IPS-NIHi11 (cell line): Measurements from ENCODE around the gene RAPGEF6.
"Not testable (repeated sequence)": the region's sequence is repeated elsewhere in the genome, so short reads cannot be mapped to it uniquely, and the experiment has no call there.

Experiments used
- DNase-seq: peaks from one replicate; pipeline ENCODE4 v3.0.0; 2012; ENCODE audit warnings: mixed read lengths, low spot score

RAPGEF6 gene, protein sequence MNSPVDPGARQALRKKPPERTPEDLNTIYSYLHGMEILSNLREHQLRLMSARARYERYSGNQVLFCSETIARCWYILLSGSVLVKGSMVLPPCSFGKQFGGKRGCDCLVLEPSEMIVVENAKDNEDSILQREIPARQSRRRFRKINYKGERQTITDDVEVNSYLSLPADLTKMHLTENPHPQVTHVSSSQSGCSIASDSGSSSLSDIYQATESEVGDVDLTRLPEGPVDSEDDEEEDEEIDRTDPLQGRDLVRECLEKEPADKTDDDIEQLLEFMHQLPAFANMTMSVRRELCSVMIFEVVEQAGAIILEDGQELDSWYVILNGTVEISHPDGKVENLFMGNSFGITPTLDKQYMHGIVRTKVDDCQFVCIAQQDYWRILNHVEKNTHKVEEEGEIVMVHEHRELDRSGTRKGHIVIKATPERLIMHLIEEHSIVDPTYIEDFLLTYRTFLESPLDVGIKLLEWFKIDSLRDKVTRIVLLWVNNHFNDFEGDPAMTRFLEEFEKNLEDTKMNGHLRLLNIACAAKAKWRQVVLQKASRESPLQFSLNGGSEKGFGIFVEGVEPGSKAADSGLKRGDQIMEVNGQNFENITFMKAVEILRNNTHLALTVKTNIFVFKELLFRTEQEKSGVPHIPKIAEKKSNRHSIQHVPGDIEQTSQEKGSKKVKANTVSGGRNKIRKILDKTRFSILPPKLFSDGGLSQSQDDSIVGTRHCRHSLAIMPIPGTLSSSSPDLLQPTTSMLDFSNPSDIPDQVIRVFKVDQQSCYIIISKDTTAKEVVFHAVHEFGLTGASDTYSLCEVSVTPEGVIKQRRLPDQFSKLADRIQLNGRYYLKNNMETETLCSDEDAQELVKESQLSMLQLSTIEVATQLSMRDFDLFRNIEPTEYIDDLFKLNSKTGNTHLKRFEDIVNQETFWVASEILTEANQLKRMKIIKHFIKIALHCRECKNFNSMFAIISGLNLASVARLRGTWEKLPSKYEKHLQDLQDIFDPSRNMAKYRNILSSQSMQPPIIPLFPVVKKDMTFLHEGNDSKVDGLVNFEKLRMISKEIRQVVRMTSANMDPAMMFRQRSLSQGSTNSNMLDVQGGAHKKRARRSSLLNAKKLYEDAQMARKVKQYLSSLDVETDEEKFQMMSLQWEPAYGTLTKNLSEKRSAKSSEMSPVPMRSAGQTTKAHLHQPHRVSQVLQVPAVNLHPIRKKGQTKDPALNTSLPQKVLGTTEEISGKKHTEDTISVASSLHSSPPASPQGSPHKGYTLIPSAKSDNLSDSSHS (N-terminal part only)

DNA sequence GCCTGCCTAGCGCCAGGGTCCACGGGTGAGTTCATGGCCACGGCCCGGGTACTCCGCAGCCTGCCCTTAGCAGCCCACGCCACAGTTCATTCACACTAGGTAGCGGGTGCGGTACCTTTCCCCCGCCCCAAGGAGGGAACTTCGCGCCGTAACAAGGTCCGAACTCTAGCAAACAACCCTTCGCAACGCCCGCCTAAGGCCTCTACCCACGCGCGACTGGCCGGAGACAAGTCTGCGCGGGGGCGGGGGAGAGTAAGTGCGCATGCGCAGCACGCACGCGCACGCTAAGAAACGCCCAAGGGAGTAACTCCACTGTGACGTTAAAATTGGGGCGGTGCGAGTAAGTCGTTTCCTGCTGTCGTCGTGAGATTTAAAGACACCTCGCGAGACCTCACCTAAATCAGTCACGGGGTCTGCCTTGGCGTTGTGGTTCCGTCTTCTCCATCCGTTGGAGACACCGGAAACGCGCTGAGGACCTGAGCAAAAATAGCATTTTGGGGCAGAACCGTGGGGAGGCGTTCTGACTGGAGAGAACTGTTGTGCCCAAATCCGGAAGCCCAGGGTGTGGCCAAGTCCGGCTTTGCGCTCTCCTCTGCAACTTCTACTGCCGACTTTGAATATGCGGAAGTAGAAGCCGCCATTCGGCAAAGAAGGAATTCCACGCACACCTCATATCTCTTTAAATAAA, at the start of gene RAPGEF6:
Gene RAPGEF6 (minus strand): TSS at position 234 of the 688 bp plus-strand sequence. CDS start 199 bp downstream, at position 35.
- DNase-seq = peak; percentile 89

- DNase-seq = no peak
Observed at GRCh38 chr5:131684595-131684994, 49.6 kb upstream of the RAPGEF6 start.

DNA sequence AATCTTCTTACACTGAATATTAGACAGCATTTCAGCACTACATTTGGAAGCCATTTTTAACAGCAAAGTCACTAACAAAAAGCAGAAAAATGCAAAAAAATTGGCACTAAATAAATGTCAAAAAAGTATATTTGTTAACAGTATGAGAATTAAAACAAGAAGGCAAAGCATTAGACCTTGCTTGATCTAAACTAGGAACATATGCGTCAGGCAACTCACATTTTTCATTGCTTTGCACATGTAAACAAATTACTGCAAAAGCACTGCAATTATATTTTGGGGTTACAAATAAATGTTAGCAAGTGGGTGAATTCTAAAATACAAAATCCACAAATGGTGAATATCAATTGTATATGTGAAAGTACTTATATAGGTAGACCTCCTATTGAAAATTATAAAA, 49.0 kb upstream of the RAPGEF6 start:
- DNase-seq = no peak

GRCh38 chr5:131682826-131683225, 47.8 kb upstream of the RAPGEF6 start:
- no peak for DNase-seq

- DNase-seq = no peak
Observed at GRCh38 chr5:131682175-131682574, 47.1 kb upstream of the RAPGEF6 start.

DNA sequence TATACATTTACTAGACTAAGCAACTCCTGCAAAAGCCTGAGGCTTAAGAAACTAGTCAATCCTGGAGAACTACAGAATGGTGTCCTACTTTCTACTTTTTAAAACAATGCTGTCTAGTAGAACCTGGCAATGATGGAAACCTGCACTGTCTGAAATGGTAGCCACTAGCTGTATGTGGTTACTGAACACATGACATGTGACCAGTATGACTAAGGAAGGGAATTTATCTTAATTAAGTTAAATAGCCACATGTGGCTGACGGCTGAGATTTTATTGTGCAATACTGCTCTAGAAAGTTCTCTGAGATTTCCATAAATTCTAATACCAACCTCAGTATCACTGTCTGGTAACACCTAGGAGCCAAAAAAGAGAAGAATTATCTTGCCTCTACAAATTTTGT, 44.9 kb upstream of the RAPGEF6 start:
- DNase-seq = no peak

DNA sequence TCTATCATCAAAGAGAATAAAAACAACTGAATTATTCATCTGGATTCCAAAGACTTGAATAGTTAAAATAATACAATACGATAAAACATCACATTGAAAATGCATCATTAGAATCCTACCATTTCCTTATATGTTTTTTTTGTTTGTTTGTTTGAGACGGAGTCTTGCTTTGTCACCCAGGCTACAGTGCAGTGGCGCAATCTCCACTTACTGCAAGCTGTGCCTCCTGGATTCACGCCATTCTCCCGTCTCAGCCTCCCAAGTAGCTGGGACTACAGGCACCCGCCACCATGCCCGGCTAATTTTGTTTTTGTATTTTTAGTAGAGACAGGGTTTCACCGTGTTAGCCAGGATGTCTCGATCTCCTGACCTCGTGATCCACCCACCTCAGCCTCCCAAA, 43.2 kb upstream of the RAPGEF6 start:
- not testable (repeated sequence) for DNase-seq

DNA sequence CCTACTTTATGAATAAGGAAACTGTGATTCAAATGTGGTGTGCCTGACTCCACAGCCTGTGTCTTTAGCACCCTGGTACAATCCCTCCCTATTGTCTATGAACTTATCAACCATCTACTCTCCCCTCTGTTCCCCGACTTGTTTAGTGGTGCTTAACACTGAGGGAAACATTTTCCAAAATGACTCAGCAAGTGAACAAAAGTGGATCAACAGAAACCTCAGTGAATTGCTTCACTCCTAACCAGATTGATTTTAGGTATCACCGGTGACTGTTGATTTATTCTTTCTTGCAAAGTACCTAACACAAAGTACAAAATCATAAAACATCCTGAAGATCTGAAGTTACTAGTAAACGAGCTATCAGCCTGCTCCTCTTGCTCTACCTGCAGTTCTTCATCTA, 42.1 kb upstream of the RAPGEF6 start:
- DNase-seq = no peak

- DNase-seq = no peak
Observed at GRCh38 chr5:131672776-131673175, 37.7 kb upstream of the RAPGEF6 start.

DNA sequence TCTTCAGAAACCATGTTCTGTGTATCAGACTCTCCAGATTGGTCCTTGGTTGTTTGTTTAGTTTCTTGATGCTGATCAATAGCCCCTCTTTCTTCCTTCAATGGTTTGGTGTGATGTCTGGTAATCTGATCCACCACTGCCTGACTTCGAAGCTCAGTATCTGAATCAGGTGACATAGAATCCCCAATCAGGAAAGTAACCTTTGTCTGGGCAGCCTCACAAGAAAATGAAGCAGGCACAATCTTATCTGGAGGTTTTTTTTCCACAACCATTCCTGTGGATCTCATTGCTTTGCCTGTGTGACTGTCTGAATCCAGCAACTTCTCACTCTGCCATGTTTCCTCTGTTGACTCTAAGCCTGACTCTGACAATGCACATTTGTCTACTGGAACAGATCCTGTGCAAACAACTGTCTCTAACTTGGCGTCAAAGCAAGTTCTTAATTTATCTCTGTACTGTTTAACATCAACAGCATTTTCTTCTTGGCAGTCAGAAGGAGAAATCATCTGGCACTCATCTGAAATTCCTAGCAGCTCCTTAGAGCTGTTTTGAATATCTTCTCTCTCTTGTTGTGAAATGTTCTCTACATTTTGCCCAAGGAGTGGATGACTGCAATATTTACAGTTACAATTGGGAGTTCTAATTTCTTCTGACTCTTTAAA, 37.1 kb upstream of the RAPGEF6 start:
- DNase-seq = peak; percentile 7

GRCh38 chr5:131671409-131671808, 36.4 kb upstream of the RAPGEF6 start:
- DNase-seq = no peak

GRCh38 chr5:131664929-131665328, 29.9 kb upstream of the RAPGEF6 start:
- no peak for DNase-seq

DNA sequence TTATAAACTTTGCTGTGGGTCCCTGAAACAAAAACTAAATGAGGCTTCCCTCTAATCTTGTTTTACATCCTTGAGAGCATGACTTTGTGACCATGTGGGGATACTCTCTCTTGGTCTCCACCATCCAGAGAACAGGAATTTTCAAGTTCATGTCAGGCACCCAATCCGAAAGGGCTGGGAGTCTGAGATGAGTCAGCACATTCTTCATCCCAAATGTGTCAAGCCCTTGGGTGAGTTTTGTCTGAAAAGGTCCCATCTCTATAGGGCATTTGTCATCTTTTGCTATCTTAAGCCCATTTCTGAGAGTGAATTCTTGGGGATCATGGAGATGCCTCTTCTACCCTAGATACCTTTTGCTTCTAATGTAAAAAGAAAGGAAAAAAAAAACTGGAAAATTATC, 26.9 kb upstream of the RAPGEF6 start:
- DNase-seq = no peak

- DNase-seq = no peak
Observed at GRCh38 chr5:131659841-131660240, 24.8 kb upstream of the RAPGEF6 start.

DNA sequence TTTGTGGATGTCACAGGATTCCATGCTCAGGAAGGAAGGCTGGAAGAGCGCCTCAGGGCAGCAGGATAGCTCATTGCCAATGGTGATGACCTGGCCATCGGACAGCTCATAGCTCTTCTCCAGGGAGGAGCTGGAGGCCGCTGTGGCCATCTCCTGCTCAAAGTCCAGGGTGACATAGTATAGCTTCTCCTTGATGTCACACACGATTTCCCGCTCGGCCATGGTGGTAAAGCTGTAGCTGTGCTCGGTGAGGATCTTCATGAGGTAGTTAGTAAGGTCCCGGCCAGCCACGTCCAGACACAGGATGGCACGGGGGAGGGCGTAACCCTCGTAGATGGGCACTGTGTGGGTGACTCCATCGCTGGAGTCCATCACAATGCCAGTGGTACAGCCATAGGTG, 24.3 kb upstream of the RAPGEF6 start:
- no peak for DNase-seq

GRCh38 chr5:131654776-131655175, 19.7 kb upstream of the RAPGEF6 start:
- DNase-seq = no peak

DNA sequence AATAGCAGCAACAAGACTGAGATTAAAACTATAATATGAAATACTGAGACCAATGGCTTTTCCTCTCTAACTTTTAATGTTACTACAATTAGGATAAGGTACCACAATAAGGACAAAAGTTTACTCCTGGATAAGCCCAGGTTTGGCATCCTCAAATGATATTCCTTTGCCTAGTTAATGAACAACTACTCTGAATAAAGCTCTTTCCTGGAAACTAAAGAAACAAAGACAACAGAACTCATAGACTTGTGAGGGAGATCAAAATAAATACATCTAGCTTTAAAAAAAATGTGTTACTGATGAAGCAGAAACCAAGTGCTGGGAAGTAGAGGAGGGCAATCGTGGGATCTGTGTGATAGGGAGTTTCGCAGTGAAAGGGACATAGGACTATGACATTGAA, 19.3 kb upstream of the RAPGEF6 start:
- no peak for DNase-seq

DNA sequence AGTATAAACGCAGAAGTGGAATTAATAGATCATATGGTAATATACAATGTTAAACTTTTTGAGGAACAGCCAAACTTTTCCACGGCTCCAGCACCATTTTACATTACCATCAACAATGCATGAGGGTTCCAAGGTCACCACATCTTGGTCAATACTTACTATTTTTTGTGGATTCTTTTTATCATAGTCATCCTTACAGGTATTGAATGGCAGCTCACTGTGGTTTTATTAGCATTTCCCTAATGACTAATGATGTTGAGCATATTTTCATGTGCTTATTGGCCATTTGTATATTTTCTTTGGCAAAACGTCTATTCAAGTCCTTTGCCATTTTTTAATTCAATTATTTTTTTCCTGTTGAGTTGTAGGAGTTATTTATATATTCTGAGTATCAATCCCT, 14.1 kb upstream of the RAPGEF6 start:
- DNase-seq = no peak

- DNase-seq = no peak
Observed at GRCh38 chr5:131647048-131647769, 12.2 kb upstream of the RAPGEF6 start.

GRCh38 chr5:131644822-131645221, 9.8 kb upstream of the RAPGEF6 start:
- no peak for DNase-seq
